ENCODE data around the gene LSM7.

LSM7 gene

GRCh38 chr19:2274931-2275535 lies 53.4 kb downstream of the LSM7 start:
- DNase-seq, result peak; percentile 19

- no peak for DNase-seq
Measured at GRCh38 chr19:2274185-2274711, 54.1 kb downstream of the LSM7 start.

GRCh38 chr19:2273356-2274184 lies 54.8 kb downstream of the LSM7 start:
- DNase-seq, result no peak

Data from NCI-H446 treated with DMSO at 0.1 percent for 48 hours (cell line).